22Rv1 (cell line): Measurements from ENCODE around the gene FOXI3.
"Not testable (repeated sequence)": the region's sequence is repeated elsewhere in the genome, so short reads cannot be mapped to it uniquely, and the experiment has no call there.

ENCODE experiments used
- H3K27ac ChIP-seq: fragments of 450-650 bp; 2 replicates; pipeline ENCODE4 v1.5.1; 2017
- CTCF ChIP-seq: fragments of 450-650 bp; IDR thresholded peaks from 2 replicates; pipeline ENCODE4 v1.5.1; 2017; ENCODE audit warnings: mild to moderate bottlenecking
- ZFX ChIP-seq: fragments of 450-650 bp; IDR thresholded peaks from 2 replicates; pipeline ENCODE4 v1.6.1; 2017; ENCODE audit warnings: antibody characterized with exemption, borderline replicate concordance

The FOXI3 gene

GRCh38 chr2:88442061-88442460 is 10.4 kb downstream of the FOXI3 start:
- H3K27ac ChIP-seq: no peak overlapping the region

DNA sequence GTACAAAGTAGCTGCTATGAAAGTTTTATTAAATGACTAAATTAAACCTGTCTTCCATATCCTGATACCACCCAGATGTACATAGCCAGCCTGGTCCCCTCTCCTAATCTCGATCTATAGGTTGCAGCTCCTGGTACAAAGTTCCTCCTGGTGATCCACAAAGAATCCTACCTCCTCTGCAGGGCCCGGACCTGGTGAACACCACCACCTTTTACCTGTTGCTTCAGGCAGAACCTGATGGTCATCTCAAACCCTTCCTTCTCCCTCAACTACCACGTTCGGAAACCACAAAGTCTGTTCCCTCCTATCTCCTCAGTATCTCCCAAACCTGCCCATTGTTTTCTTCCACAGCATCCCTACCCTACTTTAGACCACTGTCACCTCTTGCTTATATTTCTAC is 15.5 kb downstream of the FOXI3 start:
- no peak overlapping the region for H3K27ac ChIP-seq
- no peak for TF ChIP-seq ZFX
- TF ChIP-seq CTCF: no peak

More at GRCh38 chr2:88442061-88442460, 10.4 kb downstream of the FOXI3 start:
- TF ChIP-seq ZFX (no peak), CTCF (no peak)

GRCh38 chr2:88429929-88430328 is 22.6 kb downstream of the FOXI3 start:
- no peak for TF ChIP-seq CTCF
- no peak for TF ChIP-seq ZFX

DNA sequence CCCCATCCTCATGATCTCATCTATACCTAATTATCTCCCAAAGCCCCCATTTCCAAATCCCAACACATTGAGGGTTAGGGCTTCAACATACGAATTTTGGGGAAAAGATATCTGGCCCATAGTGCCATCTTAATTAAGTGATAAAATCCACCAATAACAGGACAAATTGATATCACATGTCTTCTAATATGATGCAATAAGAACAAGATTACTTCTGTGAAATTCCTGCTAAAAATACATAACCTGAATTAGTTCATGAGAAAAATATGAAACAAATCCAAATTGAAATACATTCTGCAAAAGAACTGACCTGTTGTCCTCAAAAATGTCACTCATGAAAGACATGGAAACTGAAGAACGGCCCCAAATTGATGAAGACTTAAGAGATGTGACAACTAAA is 28.8 kb downstream of the FOXI3 start:
- no peak overlapping the region for H3K27ac ChIP-seq
- no peak for TF ChIP-seq CTCF
- TF ChIP-seq ZFX: no peak

More at GRCh38 chr2:88429929-88430328, 22.6 kb downstream of the FOXI3 start:
- H3K27ac ChIP-seq: no peak overlapping the region

GRCh38 chr2:88419051-88419450 is 33.4 kb downstream of the FOXI3 start:
- not testable (repeated sequence) for H3K27ac ChIP-seq

DNA sequence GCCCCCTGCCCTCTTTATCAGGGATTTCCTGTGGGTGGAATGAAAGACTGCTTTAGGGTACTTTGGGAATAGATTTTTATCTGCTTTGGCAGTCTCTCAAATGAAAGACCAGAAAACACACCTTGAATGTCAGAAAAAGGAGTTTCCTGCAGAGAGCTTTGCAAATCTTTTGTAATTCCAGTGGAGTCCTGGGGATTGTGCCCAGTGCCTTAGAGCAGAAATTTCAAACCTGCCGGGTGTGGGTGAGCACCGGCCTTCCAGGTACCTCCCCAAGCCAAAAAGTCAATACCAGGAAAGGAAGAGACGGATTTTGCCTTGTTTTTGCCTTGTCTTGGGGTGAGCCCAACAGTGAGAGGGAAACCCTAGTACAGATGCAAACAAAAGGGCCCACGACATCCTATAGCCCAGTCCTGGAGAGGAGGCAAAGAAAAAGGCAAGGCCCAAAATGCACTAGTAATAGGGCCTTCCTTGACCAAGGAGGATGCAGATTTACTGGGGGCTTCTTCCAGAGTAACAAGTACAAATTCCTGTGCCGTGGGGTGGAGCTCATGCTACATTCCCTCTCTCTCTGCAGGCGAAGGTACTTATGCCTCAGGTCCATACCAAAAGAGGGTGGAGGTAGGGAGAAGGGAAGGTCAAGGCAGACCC is 36.4 kb downstream of the FOXI3 start:
- H3K27ac ChIP-seq: no peak overlapping the region
- TF ChIP-seq ZFX: no peak
- no peak for TF ChIP-seq CTCF

DNA sequence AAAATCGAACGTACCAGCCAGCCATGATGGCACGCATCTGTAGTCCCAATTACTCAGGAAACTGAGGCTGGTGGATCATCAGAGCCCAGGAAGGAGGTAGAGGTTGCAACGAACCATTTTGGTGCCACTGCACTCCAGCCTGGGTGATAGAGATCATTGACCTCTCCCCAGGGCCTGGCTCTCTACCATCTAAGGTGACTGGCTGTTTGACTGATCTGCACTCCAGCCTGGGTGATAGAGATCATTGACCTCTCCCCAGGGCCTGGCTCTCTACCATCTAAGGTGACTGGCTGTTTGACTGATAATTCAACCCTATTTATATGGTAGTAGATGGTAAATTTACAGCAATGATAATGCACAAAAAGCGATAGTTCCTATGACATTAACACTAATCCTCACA is 43.6 kb downstream of the FOXI3 start:
- not testable (repeated sequence) for H3K27ac ChIP-seq

DNA sequence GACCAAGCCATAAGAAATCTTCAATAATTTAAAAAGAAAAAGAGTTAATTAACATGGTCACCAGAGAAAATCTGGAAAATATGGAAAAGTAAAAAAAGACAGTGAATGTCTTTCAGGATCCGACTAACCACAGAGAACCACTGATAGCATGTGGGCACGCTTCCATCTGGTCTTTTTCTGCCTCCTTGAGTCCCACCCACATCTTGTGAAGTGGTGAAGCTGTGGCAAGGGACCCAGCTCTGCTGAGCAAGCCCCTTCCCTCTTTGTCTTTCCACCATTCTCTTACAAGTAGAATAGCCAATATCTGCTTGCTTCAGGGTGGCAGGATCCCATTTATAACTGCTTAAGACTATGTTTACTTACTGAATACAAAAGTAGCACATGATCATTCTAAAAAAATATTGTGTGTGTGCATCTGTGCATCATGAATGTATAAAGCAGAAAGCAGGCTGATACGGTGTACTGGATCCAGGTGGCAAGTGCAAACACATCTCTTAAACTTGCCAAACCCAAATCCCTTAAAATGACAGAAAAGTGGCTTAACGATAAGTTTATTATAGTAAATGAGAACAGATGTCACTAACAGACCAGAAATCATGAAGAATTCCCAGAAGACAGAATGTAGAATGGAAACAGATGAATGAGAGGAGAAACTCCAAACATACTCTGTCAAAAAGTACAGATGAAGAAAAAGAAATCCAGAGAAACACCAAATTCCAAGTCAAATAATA is 52.3 kb downstream of the FOXI3 start:
- TF ChIP-seq CTCF: no peak
- TF ChIP-seq ZFX: no peak

More for the DNA sequence above, 52.3 kb downstream of the FOXI3 start:
- no peak overlapping the region for H3K27ac ChIP-seq
